Adrenal gland (tissue), 12 donors: ENCODE measurements around the gene JOSD1. TPM values are rescaled to one million over a fixed set of nuclear protein-coding genes. Genes with fewer than 3 reads are reported as not detected.

Source experiments
- DNase-seq, 7 donors: peaks; one replicate each; pipeline ENCODE4 v3.0.0-alpha.2; 2019 to 2020
- H3K27ac ChIP-seq, 5 donors: fragments of 200-600 bp; sonication (generic) in 4 of 5; 1 replicate in 3 of 5; 2 replicates in 2 of 5; pipeline versions ENCODE4 v1.5.1 to v1.8.0; 2016 to 2020; ENCODE audit warnings: mild to moderate bottlenecking in 1 of 5
- H3K27me3 ChIP-seq: fragments of 200-600 bp; 2 replicates; pipeline ENCODE4 v1.8.0; 2021
- H3K36me3 ChIP-seq, 2 donors: fragments of 200-600 bp; replicated peaks in 1 of 2; 1 replicate in 1 of 2; 2 replicates in 1 of 2; pipeline versions ENCODE4 v1.5.1 to v1.8.0; 2018 to 2022
- H3K4me1 ChIP-seq, 2 donors: fragments of 200-600 bp; replicated peaks in 1 of 2; 1 replicate in 1 of 2; 2 replicates in 1 of 2; pipeline versions ENCODE4 v1.5.1 to v1.8.0; 2018 to 2021
- H3K4me3 ChIP-seq, 4 donors: fragments of 200-600 bp; sonication (generic) in 3 of 4; one replicate each; pipeline ENCODE4 v1.5.1; 2016 to 2018
- H3K9me3 ChIP-seq, 3 donors: fragments of 200-600 bp; sonication (generic) in 1 of 3; replicated peaks in 1 of 3; 1 replicate in 2 of 3; 2 replicates in 1 of 3; pipeline versions ENCODE4 v1.5.1 to v1.8.0; 2016 to 2021
- CTCF ChIP-seq, 6 experiments: fragments of 450-650 bp in 4 of 6; fragments of 200-600 bp in 2 of 6; sonication (generic) in 1 of 6; IDR thresholded peaks; 1 replicate in 5 of 6; 2 replicates in 1 of 6; pipeline versions ENCODE4 v1.5.1 to v1.8.0; 2016 to 2021; ENCODE audit warnings: antibody characterized with exemption in 6 of 6, mild to moderate bottlenecking in 2 of 6, moderate library complexity in 1 of 6
- POLR2A ChIP-seq, 2 donors: fragments of 450-650 bp; IDR thresholded peaks; one replicate each; pipeline ENCODE4 v1.6.1; 2017; ENCODE audit warnings: antibody characterized with exemption in 2 of 2, mild to moderate bottlenecking in 2 of 2, moderate library complexity in 1 of 2
- WGBS, 4 donors: extraction: QIAGEN DNeasy Blood & Tissue Kit in 2 of 4; methylation state at CpG; one replicate each; pipeline versions ENCODE4 v1.1.5 to v1.1.7; 2013 to 2017; 5-methylcytosine and 5-hydroxymethylcytosine counted together
- intact Hi-C, 2 donors: fragments of 100-400 bp; cut with DNase I; formaldehyde crosslinking; loops; one replicate each; pipeline versions ENCODE4 v1.14.1 to v1.15.0; 2022 to 2023
- polyA plus RNA-seq, 3 donors: library from polyadenylated mRNA; stranded (reverse); fragments of 200-250 nt in 2 of 3; fragments of 350-450 nt in 1 of 3; fragmentation: Illumina TruSeq in 1 of 3; extraction: RNeasy Lipid Tissue Mini Kit (QIAGEN cat#74804) in 1 of 3; gene quantifications; one replicate each; pipeline ENCODE4 v1.2.3, GENCODE V29; 2013 to 2014
- total RNA-seq, 9 donors: library from RNA; depleted of rRNA in 4 of 9; stranded (reverse); fragments of >200 nt in 4 of 9; fragments of 120-200 nt in 1 of 9; fragmentation: NEBNext Ultra II Directional in 1 of 9; extraction: Animal tissue kit (Norgen Biotek cat#: 25700) in 1 of 9; gene quantifications; one replicate each; pipeline versions ENCODE4 v1.1.0 to v1.2.4, GENCODE V29; 2013 to 2023
- donor health status: healthy with polysubstance abuse.
- donor health status: Bipolar disorder and iron deficiency.
- donor health status: DM: yes; HTN: yes; CAD: no.
- donor health status: DM: no; HTN: no; CAD: no.
- donor health status: DM: no; HTN: no; CAD: no.
- donor health status: DM: yes; HTN: yes; CAD: no.

Gene JOSD1
- total and polyA plus RNA-seq, 12 donors, result 14.3 to 93.4 (median 42.4) TPM

- intact Hi-C loops, result no loop called here
- H3K27ac ChIP-seq, result no peak overlapping the region
- TF ChIP-seq CTCF (IDR thresholded peaks at IDR 0.05) (no peak), POLR2A (IDR thresholded peaks at IDR 0.05) (no peak)
- H3K9me3 ChIP-seq, result no peaks in the 10 kb centered on the region
- WGBS, 4 donors, result 54 to 80% (median 69%) methylated on average over 3 of the region's 3 CpGs
- H3K27me3 ChIP-seq, result no peaks in the 10 kb centered on the region
- no peak for DNase-seq
- peaks cover 15 to 32% of the 10 kb centered on the region in 2 donors for H3K4me1 ChIP-seq
- no peaks in the 10 kb centered on the region for H3K36me3 ChIP-seq
- H3K4me3 ChIP-seq, result no peak overlapping the region
Observed at GRCh38 chr22:38707984-38708383, 7.2 kb upstream of the JOSD1 start.

- Histone ChIP-seq H3K4me3 (peak overlapping the region in 1 of 4 donors; percentile 92), H3K27me3 (no peaks in the 10 kb centered on the region), H3K9me3 (no peaks in the 10 kb centered on the region), H3K4me1 (peaks cover 15 to 27% of the 10 kb centered on the region in 2 donors), H3K27ac (peak overlapping the region in 3 of 5 donors; percentile 91 to 96 (median 96)), H3K36me3 (no peaks in the 10 kb centered on the region)
- TF ChIP-seq CTCF (IDR thresholded peaks at IDR 0.05), result no peak
- no peak for TF ChIP-seq POLR2A (IDR thresholded peaks at IDR 0.05)
- 22 to 28% (median 24%) methylated on average over 2 of the region's 2 CpGs for WGBS, 4 donors
- no peak for DNase-seq
- intact Hi-C loops, result no loop called here
Observed at GRCh38 chr22:38707346-38707745, 6.6 kb upstream of the JOSD1 start.

GRCh38 chr22:38706901-38707195 lies 6.1 kb upstream of the JOSD1 start:
- H3K27me3 ChIP-seq, result no peaks in the 10 kb centered on the region
- TF ChIP-seq CTCF (IDR thresholded peaks at IDR 0.05) (no peak), POLR2A (IDR thresholded peaks at IDR 0.05) (no peak)
- H3K27ac ChIP-seq, result peak overlapping the region; percentile 85 to 96 (median 91)
- intact Hi-C loops, result no loop called here
- H3K36me3 ChIP-seq, result no peaks in the 10 kb centered on the region
- peak overlapping the region; percentile 44 to 92 (median 88) for H3K4me3 ChIP-seq
- H3K9me3 ChIP-seq, result no peaks in the 10 kb centered on the region
- no peak for DNase-seq
- 1 to 4% (median 2%) methylated on average over 4 of the region's 4 CpGs for WGBS, 4 donors
- peaks cover 15 to 25% of the 10 kb centered on the region in 2 donors for H3K4me1 ChIP-seq

GRCh38 chr22:38706101-38706900 lies 5.6 kb upstream of the JOSD1 start:
- peak; percentile 58 to 80 (median 66) for DNase-seq
- intact Hi-C loops, result no loop called here
- TF ChIP-seq POLR2A (IDR thresholded peaks at IDR 0.05) (peak in 1 of 2 donors; percentile 5), CTCF (IDR thresholded peaks at IDR 0.05) (no peak)

More at GRCh38 chr22:38706101-38706900, 5.6 kb upstream of the JOSD1 start:
- peak overlapping the region; percentile 44 to 92 (median 88) for H3K4me3 ChIP-seq
- no peaks in the 10 kb centered on the region for H3K27me3 ChIP-seq
- H3K36me3 ChIP-seq, result no peaks in the 10 kb centered on the region
- WGBS, 4 donors, result 0 to 1% (median 0%) methylated on average over 14 to 76 of the region's 80 CpGs
- peaks cover 15 to 28% of the 10 kb centered on the region in 2 donors for H3K4me1 ChIP-seq
- peak overlapping the region; percentile 85 to 96 (median 91) for H3K27ac ChIP-seq
- H3K9me3 ChIP-seq, result no peaks in the 10 kb centered on the region
